ENCODE measurements around the gene FAM111A.
A peak's percentile ranks its signal among the peaks of the same experiment; 100 is the strongest.
"Not testable (repeated sequence)": the region's sequence is repeated elsewhere in the genome, so short reads cannot be mapped to it uniquely, and the experiment has no call there.

FAM111A gene

GRCh38 chr11:59142530-59143507 lies at the start of gene FAM111A:
TSS of gene FAM111A (plus strand) at chr11:59142856. CDS start at chr11:59148873, 6,017 bp downstream.
- peak within 1 kb of the TSS; percentile 97 for H3K4me3 Mint-ChIP-seq
- no peaks in the 10 kb centered on the region for H3K36me3 Mint-ChIP-seq
- H3K27ac Mint-ChIP-seq, result peak within 1 kb of the TSS; percentile 90
- no peaks in the 10 kb centered on the region for H3K9me3 Mint-ChIP-seq (ENCODE audit: low read depth)
- no peaks in the 10 kb centered on the region for H3K27me3 Mint-ChIP-seq
- H3K4me1 Mint-ChIP-seq (ENCODE audit: low read depth), result peaks cover 49% of the 10 kb centered on the region

GRCh38 chr11:59093576-59093975 lies 49.1 kb upstream of the FAM111A start:
- H3K4me1 Mint-ChIP-seq (ENCODE audit: low read depth); H3K9me3 Mint-ChIP-seq (ENCODE audit: low read depth); H3K27ac Mint-ChIP-seq; H3K27me3 Mint-ChIP-seq; H3K4me3 Mint-ChIP-seq; H3K36me3 Mint-ChIP-seq: not testable (repeated sequence)

GRCh38 chr11:59095225-59095624 lies 47.4 kb upstream of the FAM111A start:
- H3K9me3 Mint-ChIP-seq (ENCODE audit: low read depth); H3K4me3 Mint-ChIP-seq; H3K4me1 Mint-ChIP-seq (ENCODE audit: low read depth); H3K36me3 Mint-ChIP-seq; H3K27ac Mint-ChIP-seq: not testable (repeated sequence)
- peaks cover 12% of the 10 kb centered on the region for H3K27me3 Mint-ChIP-seq

GRCh38 chr11:59095972-59096575 lies 46.6 kb upstream of the FAM111A start:
- H3K9me3 Mint-ChIP-seq (ENCODE audit: low read depth); H3K4me3 Mint-ChIP-seq; H3K36me3 Mint-ChIP-seq; H3K4me1 Mint-ChIP-seq (ENCODE audit: low read depth); H3K27ac Mint-ChIP-seq: not testable (repeated sequence)
- H3K27me3 Mint-ChIP-seq, result peaks cover 14% of the 10 kb centered on the region

GRCh38 chr11:59097113-59097708 lies 45.4 kb upstream of the FAM111A start:
- Mint-ChIP-seq H3K27ac (no peak overlapping the region), H3K4me3 (no peak overlapping the region), H3K9me3 (ENCODE audit: low read depth) (no peaks in the 10 kb centered on the region), H3K36me3 (no peaks in the 10 kb centered on the region), H3K4me1 (ENCODE audit: low read depth) (peaks cover 6% of the 10 kb centered on the region), H3K27me3 (peaks cover 18% of the 10 kb centered on the region)

GRCh38 chr11:59097938-59098337 lies 44.7 kb upstream of the FAM111A start:
- not testable (repeated sequence) for H3K9me3 Mint-ChIP-seq (ENCODE audit: low read depth); H3K4me3 Mint-ChIP-seq; H3K27ac Mint-ChIP-seq; H3K4me1 Mint-ChIP-seq (ENCODE audit: low read depth); H3K36me3 Mint-ChIP-seq
- H3K27me3 Mint-ChIP-seq, result peaks cover 19% of the 10 kb centered on the region

- Mint-ChIP-seq H3K4me3 (peak overlapping the region; percentile 82), H3K36me3 (no peaks in the 10 kb centered on the region), H3K4me1 (ENCODE audit: low read depth) (peaks cover 24% of the 10 kb centered on the region), H3K27ac (no peak overlapping the region), H3K9me3 (ENCODE audit: low read depth) (no peaks in the 10 kb centered on the region), H3K27me3 (peaks cover 37% of the 10 kb centered on the region)
These were observed 40.3 kb upstream of the FAM111A start for GRCh38 chr11:59102259-59102765.

GRCh38 chr11:59106363-59107336 lies 36.0 kb upstream of the FAM111A start, which contains the start of gene FAM111B:
TSS of gene FAM111B (plus strand) at chr11:59107237. CDS start at chr11:59109626, 2,389 bp downstream.
- H3K27ac Mint-ChIP-seq, result no peak within 1 kb of the TSS
- H3K4me3 Mint-ChIP-seq, result peak within 1 kb of the TSS; percentile 83
- H3K36me3 Mint-ChIP-seq, result no peaks in the 10 kb centered on the region
- peaks cover 31% of the 10 kb centered on the region for H3K27me3 Mint-ChIP-seq
- H3K4me1 Mint-ChIP-seq (ENCODE audit: low read depth), result peaks cover 32% of the 10 kb centered on the region
- no peaks in the 10 kb centered on the region for H3K9me3 Mint-ChIP-seq (ENCODE audit: low read depth)

- not testable (repeated sequence) for H3K27ac Mint-ChIP-seq; H3K36me3 Mint-ChIP-seq; H3K9me3 Mint-ChIP-seq (ENCODE audit: low read depth)
- peaks cover 25% of the 10 kb centered on the region for H3K4me1 Mint-ChIP-seq (ENCODE audit: low read depth)
- H3K4me3 Mint-ChIP-seq, result peak overlapping the region; percentile 83
- peaks cover 28% of the 10 kb centered on the region for H3K27me3 Mint-ChIP-seq
These were observed 34.9 kb upstream of the FAM111A start for GRCh38 chr11:59107721-59108120.

GRCh38 chr11:59112494-59112893 lies 30.2 kb upstream of the FAM111A start:
- Mint-ChIP-seq H3K36me3 (no peaks in the 10 kb centered on the region), H3K27ac (no peak overlapping the region), H3K4me3 (no peak overlapping the region), H3K27me3 (peaks cover 4% of the 10 kb centered on the region), H3K4me1 (ENCODE audit: low read depth) (peaks cover 8% of the 10 kb centered on the region), H3K9me3 (ENCODE audit: low read depth) (no peaks in the 10 kb centered on the region)

GRCh38 chr11:59114344-59114743 lies 28.3 kb upstream of the FAM111A start:
- peaks cover 3% of the 10 kb centered on the region for H3K9me3 Mint-ChIP-seq (ENCODE audit: low read depth)
- peaks cover 7% of the 10 kb centered on the region for H3K36me3 Mint-ChIP-seq
- no peaks in the 10 kb centered on the region for H3K27me3 Mint-ChIP-seq
- H3K4me1 Mint-ChIP-seq (ENCODE audit: low read depth), result no peaks in the 10 kb centered on the region
- no peak overlapping the region for H3K4me3 Mint-ChIP-seq
- no peak overlapping the region for H3K27ac Mint-ChIP-seq

GRCh38 chr11:59115553-59115952 lies 27.1 kb upstream of the FAM111A start:
- H3K4me1 Mint-ChIP-seq (ENCODE audit: low read depth), result no peaks in the 10 kb centered on the region
- H3K36me3 Mint-ChIP-seq, result peaks cover 7% of the 10 kb centered on the region
- H3K27me3 Mint-ChIP-seq, result no peaks in the 10 kb centered on the region
- peaks cover 3% of the 10 kb centered on the region for H3K9me3 Mint-ChIP-seq (ENCODE audit: low read depth)
- H3K4me3 Mint-ChIP-seq, result no peak overlapping the region
- no peak overlapping the region for H3K27ac Mint-ChIP-seq

- H3K9me3 Mint-ChIP-seq (ENCODE audit: low read depth), result peaks cover 3% of the 10 kb centered on the region
- H3K4me1 Mint-ChIP-seq (ENCODE audit: low read depth), result no peaks in the 10 kb centered on the region
- no peaks in the 10 kb centered on the region for H3K27me3 Mint-ChIP-seq
- H3K4me3 Mint-ChIP-seq, result no peak overlapping the region
- H3K27ac Mint-ChIP-seq, result no peak overlapping the region
- peaks cover 7% of the 10 kb centered on the region for H3K36me3 Mint-ChIP-seq
These were observed 24.9 kb upstream of the FAM111A start for GRCh38 chr11:59117774-59118173.

GRCh38 chr11:59119826-59120225 lies 22.8 kb upstream of the FAM111A start:
- Mint-ChIP-seq H3K36me3 (peaks cover 7% of the 10 kb centered on the region), H3K27ac (no peak overlapping the region), H3K4me3 (no peak overlapping the region), H3K4me1 (ENCODE audit: low read depth) (no peaks in the 10 kb centered on the region), H3K27me3 (no peaks in the 10 kb centered on the region), H3K9me3 (ENCODE audit: low read depth) (peaks cover 3% of the 10 kb centered on the region)

Measured in activated naive CD8-positive, alpha-beta T cell (primary cell).